Naive B cell (primary cell): Measurements from ENCODE around the gene MRPL55. TPM values are rescaled to one million over a fixed set of nuclear protein-coding genes. Genes with fewer than 3 reads are reported as not detected.

Experiments used
- ATAC-seq, 2 donors: fragments of 150-1000 bp; cut with Tn5 transposase; 2 replicates each; pipeline ENCODE4 v1.10.0; 2021; ENCODE audit warnings: low read depth in 2 of 2, mild to moderate bottlenecking in 2 of 2, moderate library complexity in 2 of 2
- DNase-seq: peaks from one replicate; pipeline ENCODE4 v3.0.0; 2022
- H3K27ac Mint-ChIP-seq, 6 donors: one replicate each; pipeline ENCODE4 v1.8.0; 2020 to 2022; ENCODE audit warnings: mild to moderate bottlenecking in 6 of 6, mixed read lengths in 6 of 6, moderate library complexity in 5 of 6, inconsistent platforms in 2 of 6
- H3K27me3 Mint-ChIP-seq, 3 donors: one replicate each; pipeline ENCODE4 v1.8.0; 2021 to 2022; ENCODE audit warnings: mixed read lengths in 3 of 3, mild to moderate bottlenecking in 1 of 3
- H3K36me3 Mint-ChIP-seq, 2 donors: one replicate each; pipeline ENCODE4 v1.8.0; 2020 to 2022; ENCODE audit warnings: mixed read lengths in 2 of 2, inconsistent platforms in 1 of 2, mild to moderate bottlenecking in 1 of 2
- H3K4me1 Mint-ChIP-seq, 3 donors: one replicate each; pipeline ENCODE4 v1.8.0; 2020 to 2022; ENCODE audit warnings: mixed read lengths in 3 of 3, inconsistent platforms in 1 of 3, mild to moderate bottlenecking in 1 of 3, moderate library complexity in 1 of 3
- H3K4me3 Mint-ChIP-seq, 8 donors: one replicate each; pipeline ENCODE4 v1.8.0; 2020 to 2022; ENCODE audit warnings: mild to moderate bottlenecking in 8 of 8, mixed read lengths in 8 of 8, moderate library complexity in 8 of 8, inconsistent platforms in 2 of 8
- H3K9me3 Mint-ChIP-seq, 7 donors: one replicate each; pipeline ENCODE4 v1.8.0; 2020 to 2022; ENCODE audit warnings: mixed read lengths in 7 of 7, mild to moderate bottlenecking in 5 of 7, inconsistent platforms in 2 of 7, moderate library complexity in 1 of 7
- polyA plus RNA-seq, 6 donors: library from polyadenylated mRNA; unstranded; fragments of 300-500 nt; fragmentation: Illumina TruSeq; gene quantifications; one replicate each; pipeline ENCODE4 v1.2.3, GENCODE V29; 2021; ENCODE audit warnings: low read depth in 6 of 6

Gene MRPL55
- polyA plus RNA-seq, 6 donors from 2014 or later, result 98.2 to 211 (median 121) TPM

- Mint-ChIP-seq H3K4me3 (peak overlapping the region in 1 of 8 donors; percentile 45), H3K27ac (peak overlapping the region in 2 of 6 donors; percentile 69 to 76), H3K36me3 (peaks cover 17 to 18% of the 10 kb centered on the region in 2 donors)
Observed at GRCh38 chr1:228098323-228098931, 10.7 kb downstream of the MRPL55 start.

DNA sequence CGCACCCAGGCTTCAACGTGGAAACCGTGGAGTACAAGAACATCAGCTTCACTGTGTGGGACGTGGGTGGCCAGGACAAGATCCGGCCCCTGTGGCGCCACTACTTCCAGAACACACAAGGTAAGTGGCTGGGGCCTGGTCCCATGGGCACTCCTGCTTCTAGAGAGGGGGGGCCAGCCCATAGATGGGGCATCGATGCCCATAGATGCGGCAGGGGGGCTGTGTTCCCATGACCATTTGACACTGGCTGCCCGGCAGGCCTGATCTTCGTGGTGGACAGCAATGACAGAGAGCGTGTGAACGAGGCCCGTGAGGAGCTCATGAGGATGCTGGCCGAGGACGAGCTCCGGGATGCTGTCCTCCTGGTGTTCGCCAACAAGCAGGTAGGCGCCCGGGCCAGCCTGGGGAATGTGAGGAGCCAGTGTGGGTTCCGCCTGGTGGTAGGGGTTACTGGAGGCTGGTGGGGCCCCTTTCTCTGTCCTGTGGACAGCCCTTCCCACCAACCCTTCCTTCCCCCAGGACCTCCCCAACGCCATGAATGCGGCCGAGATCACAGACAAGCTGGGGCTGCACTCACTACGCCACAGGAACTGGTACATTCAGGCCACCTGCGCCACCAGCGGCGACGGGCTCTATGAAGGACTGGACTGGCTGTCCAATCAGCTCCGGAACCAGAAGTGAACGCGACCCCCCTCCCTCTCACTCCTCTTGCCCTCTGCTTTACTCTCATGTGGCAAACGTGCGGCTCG, 11.6 kb downstream of the MRPL55 start:
- peak overlapping the region in 3 of 6 donors; percentile 40 to 95 (median 88) for H3K27ac Mint-ChIP-seq
- H3K4me3 Mint-ChIP-seq, result peak overlapping the region in 3 of 8 donors; percentile 2 to 25 (median 21)
- DNase-seq, result no peak
- H3K9me3 Mint-ChIP-seq, result peaks cover 3 to 19% (median 12%) of the 10 kb centered on the region in 7 donors
- no peaks in the 10 kb centered on the region for H3K27me3 Mint-ChIP-seq
- peaks cover 29 to 58% (median 34%) of the 10 kb centered on the region in 3 donors for H3K4me1 Mint-ChIP-seq
- no peak for ATAC-seq
- peaks cover 17 to 18% of the 10 kb centered on the region in 2 donors for H3K36me3 Mint-ChIP-seq

More at GRCh38 chr1:228098323-228098931, 10.7 kb downstream of the MRPL55 start:
- Mint-ChIP-seq H3K27me3 (no peaks in the 10 kb centered on the region), H3K4me1 (peaks cover 32 to 55% (median 33%) of the 10 kb centered on the region in 3 donors), H3K9me3 (peaks cover 3 to 19% (median 12%) of the 10 kb centered on the region in 7 donors)
- ATAC-seq, result no peak
- no peak for DNase-seq

GRCh38 chr1:228096416-228097332, 12.4 kb downstream of the MRPL55 start:
- peaks cover 3 to 19% (median 12%) of the 10 kb centered on the region in 7 donors for H3K9me3 Mint-ChIP-seq
- H3K4me1 Mint-ChIP-seq, result peaks cover 32 to 58% (median 43%) of the 10 kb centered on the region in 3 donors
- no peaks in the 10 kb centered on the region for H3K27me3 Mint-ChIP-seq
- H3K4me3 Mint-ChIP-seq, result no peak overlapping the region
- DNase-seq (no peak), ATAC-seq (no peak)
- peak overlapping the region in 1 of 6 donors; percentile 40 for H3K27ac Mint-ChIP-seq
- H3K36me3 Mint-ChIP-seq, result peaks cover 17 to 18% of the 10 kb centered on the region in 2 donors

DNA sequence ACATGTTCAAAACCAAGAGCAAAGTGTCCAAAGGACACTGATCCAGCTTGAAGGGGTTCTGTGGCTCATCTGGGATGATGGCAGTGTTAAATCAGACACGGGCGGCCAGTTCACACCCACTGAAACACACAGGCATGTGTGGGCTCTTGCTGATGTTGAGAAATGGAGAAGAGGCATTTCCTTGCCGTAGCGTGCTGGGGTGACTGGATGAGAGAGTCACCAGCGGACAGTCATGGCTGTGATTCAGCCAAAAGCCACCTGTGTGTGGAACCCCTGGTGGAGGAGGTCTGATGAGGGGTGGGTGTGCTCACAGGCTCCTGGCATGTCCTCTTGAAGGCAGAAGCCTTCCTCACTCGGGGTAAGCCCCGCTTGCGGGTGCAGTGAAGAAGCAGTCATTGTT, 13.2 kb downstream of the MRPL55 start:
- DNase-seq (no peak), ATAC-seq (no peak)
- peaks cover 33 to 59% (median 43%) of the 10 kb centered on the region in 3 donors for H3K4me1 Mint-ChIP-seq
- peaks cover 17 to 18% of the 10 kb centered on the region in 2 donors for H3K36me3 Mint-ChIP-seq
- H3K9me3 Mint-ChIP-seq, result peaks cover 3 to 19% (median 12%) of the 10 kb centered on the region in 7 donors
- peak overlapping the region in 1 of 8 donors; percentile 59 for H3K4me3 Mint-ChIP-seq
- peak overlapping the region in 2 of 6 donors; percentile 13 to 65 for H3K27ac Mint-ChIP-seq
- no peaks in the 10 kb centered on the region for H3K27me3 Mint-ChIP-seq

GRCh38 chr1:228095161-228095560, 13.9 kb downstream of the MRPL55 start:
- Mint-ChIP-seq H3K4me3 (peak overlapping the region in 1 of 8 donors; percentile 29), H3K4me1 (peaks cover 39 to 67% (median 51%) of the 10 kb centered on the region in 3 donors), H3K36me3 (peaks cover 17 to 18% of the 10 kb centered on the region in 2 donors), H3K27me3 (no peaks in the 10 kb centered on the region), H3K9me3 (peaks cover 3 to 19% (median 12%) of the 10 kb centered on the region in 7 donors), H3K27ac (peak overlapping the region in 1 of 6 donors; percentile 88)
- no peak for ATAC-seq
- no peak for DNase-seq

- DNase-seq (no peak), ATAC-seq (no peak)
- peaks cover 45 to 69% (median 57%) of the 10 kb centered on the region in 3 donors for H3K4me1 Mint-ChIP-seq
- H3K9me3 Mint-ChIP-seq, result peaks cover 3 to 19% (median 12%) of the 10 kb centered on the region in 7 donors
- H3K36me3 Mint-ChIP-seq, result peaks cover 17 to 18% of the 10 kb centered on the region in 2 donors
- no peaks in the 10 kb centered on the region for H3K27me3 Mint-ChIP-seq
- peak overlapping the region in 2 of 6 donors; percentile 7 to 32 for H3K27ac Mint-ChIP-seq
- peak overlapping the region in 2 of 8 donors; percentile 29 to 56 for H3K4me3 Mint-ChIP-seq
Observed at GRCh38 chr1:228094432-228095016, 14.6 kb downstream of the MRPL55 start.

DNA sequence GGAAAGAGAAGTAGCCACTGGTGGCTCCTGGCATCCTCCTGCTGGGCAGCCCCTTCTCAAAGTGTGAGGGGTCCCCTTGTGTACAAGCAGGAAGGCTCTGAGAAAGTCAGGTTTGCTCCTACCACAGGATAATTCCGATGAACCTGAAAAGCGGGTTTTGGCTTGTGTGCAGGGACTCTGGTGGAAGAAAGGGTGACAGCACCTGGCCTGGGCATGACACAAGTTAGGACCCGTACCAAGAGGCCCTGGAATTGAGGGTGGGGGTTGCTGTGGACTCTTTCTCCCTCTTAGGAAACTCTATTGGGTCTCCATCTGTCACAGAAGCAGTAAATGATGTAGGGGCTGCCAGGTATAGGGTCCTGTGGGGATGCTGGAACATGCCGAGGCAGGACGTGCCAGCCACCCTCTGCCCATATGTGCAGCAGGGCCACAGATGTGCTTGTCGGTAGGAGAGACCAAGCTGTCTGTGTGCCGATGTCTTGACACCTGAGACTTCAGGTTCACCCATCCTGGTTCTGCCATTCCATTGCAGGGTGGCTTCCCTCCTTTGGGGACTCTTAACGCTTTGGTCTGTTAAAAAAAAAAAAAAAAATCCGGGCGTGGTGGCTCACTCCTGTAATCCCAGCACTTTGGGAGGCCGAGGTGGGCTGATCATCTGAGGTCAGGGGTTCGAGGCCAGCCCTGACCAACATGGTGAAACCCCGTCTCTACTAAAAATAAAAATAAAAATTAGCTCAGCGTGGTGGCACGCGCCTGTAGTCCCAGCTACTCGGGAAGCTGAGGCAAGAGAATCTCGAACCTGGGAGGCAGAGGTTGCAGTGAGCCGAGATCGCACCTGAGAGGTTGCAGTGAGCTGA, 15.8 kb downstream of the MRPL55 start:
- DNase-seq, result no peak
- no peaks in the 10 kb centered on the region for H3K27me3 Mint-ChIP-seq
- peaks cover 51 to 73% (median 62%) of the 10 kb centered on the region in 3 donors for H3K4me1 Mint-ChIP-seq
- peaks cover 3 to 19% (median 12%) of the 10 kb centered on the region in 7 donors for H3K9me3 Mint-ChIP-seq
- ATAC-seq, result no peak
- H3K4me3 Mint-ChIP-seq, result peak overlapping the region in 1 of 8 donors; percentile 12
- H3K36me3 Mint-ChIP-seq, result peaks cover 17 to 18% of the 10 kb centered on the region in 2 donors
- no peak overlapping the region for H3K27ac Mint-ChIP-seq

GRCh38 chr1:228092342-228093049, 16.6 kb downstream of the MRPL55 start:
- Mint-ChIP-seq H3K4me1 (peaks cover 57 to 76% (median 70%) of the 10 kb centered on the region in 3 donors), H3K27ac (peak overlapping the region in 4 of 6 donors; percentile 43 to 66 (median 59)), H3K36me3 (peaks cover 17 to 18% of the 10 kb centered on the region in 2 donors)

GRCh38 chr1:228091084-228091483, 18.0 kb downstream of the MRPL55 start:
- H3K9me3 Mint-ChIP-seq, result peaks cover 3 to 19% (median 12%) of the 10 kb centered on the region in 7 donors
- peak overlapping the region in 5 of 8 donors; percentile 30 to 56 (median 32) for H3K4me3 Mint-ChIP-seq
- peaks cover 17 to 18% of the 10 kb centered on the region in 2 donors for H3K36me3 Mint-ChIP-seq

More at GRCh38 chr1:228092342-228093049, 16.6 kb downstream of the MRPL55 start:
- no peak for DNase-seq
- no peak for ATAC-seq
- Mint-ChIP-seq H3K27me3 (no peaks in the 10 kb centered on the region), H3K9me3 (peaks cover 3 to 19% (median 12%) of the 10 kb centered on the region in 7 donors), H3K4me3 (peak overlapping the region in 3 of 8 donors; percentile 9 to 72 (median 51))

GRCh38 chr1:228090613-228091081, 18.5 kb downstream of the MRPL55 start:
- peaks cover 63 to 87% (median 83%) of the 10 kb centered on the region in 3 donors for H3K4me1 Mint-ChIP-seq
- ATAC-seq (peak in 1 of 2 donors; percentile 9), DNase-seq (no peak)
- peak overlapping the region in 4 of 6 donors; percentile 27 to 56 (median 46) for H3K27ac Mint-ChIP-seq
- peak overlapping the region in 4 of 8 donors; percentile 54 to 85 (median 72) for H3K4me3 Mint-ChIP-seq
- no peaks in the 10 kb centered on the region for H3K27me3 Mint-ChIP-seq
- peaks cover 13 to 15% of the 10 kb centered on the region in 2 donors for H3K36me3 Mint-ChIP-seq
- H3K9me3 Mint-ChIP-seq, result peaks cover 3 to 17% (median 12%) of the 10 kb centered on the region in 7 donors

More at GRCh38 chr1:228091084-228091483, 18.0 kb downstream of the MRPL55 start:
- H3K4me1 Mint-ChIP-seq, result peaks cover 63 to 87% (median 83%) of the 10 kb centered on the region in 3 donors
- ATAC-seq (no peak), DNase-seq (no peak)
- H3K27me3 Mint-ChIP-seq, result no peaks in the 10 kb centered on the region
- H3K27ac Mint-ChIP-seq, result peak overlapping the region in 3 of 6 donors; percentile 27 to 56 (median 39)
